ENCODE measurements around the gene LYPLAL1. TPM values are rescaled to one million over a fixed set of nuclear protein-coding genes. Genes with fewer than 3 reads are reported as not detected.
A peak's percentile ranks its signal among the peaks of the same experiment; 100 is the strongest.

The LYPLAL1 gene
- total RNA-seq, 1 experiment from 2014 or later: 21.3 TPM

DNA sequence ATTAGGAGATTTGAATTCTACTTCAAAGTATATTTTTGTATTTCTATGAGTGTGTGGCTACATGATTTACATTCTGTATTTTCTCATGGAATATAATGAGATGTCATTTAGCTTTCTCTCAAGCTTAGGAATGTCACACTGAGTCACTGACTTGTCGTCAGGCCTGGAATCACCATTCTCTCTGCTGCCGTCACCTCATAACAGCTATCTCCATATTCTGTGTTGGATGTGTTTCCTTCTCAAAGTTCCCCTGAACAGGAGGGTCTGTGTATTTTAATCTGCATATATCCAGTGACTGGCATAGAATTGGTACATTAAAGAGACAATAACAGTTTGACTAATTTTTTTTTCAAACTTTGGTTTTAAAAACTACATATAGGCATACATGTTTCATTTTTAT, 35.9 kb downstream of the LYPLAL1 start:
- TF ChIP-seq EZH2 (IDR thresholded peaks at IDR 0.05; ENCODE audit: low read length, unreplicated experiment) (no peak), CTCF (conservative IDR thresholded peaks at IDR 0.05; ENCODE audit: low read depth, low read length) (no peak)
- H3K4me3 ChIP-seq (ENCODE audit: low read length): no peak overlapping the region
- no peaks in the 10 kb centered on the region for H3K9me3 ChIP-seq (ENCODE audit: low read length)
- intact Hi-C loops (cut with micrococcal nuclease): no loop called here
- no peak overlapping the region for H2AFZ ChIP-seq (ENCODE audit: low read length)
- ATAC-seq (peak; percentile 48), DNase-seq (peak; percentile 23)
- no peaks in the 10 kb centered on the region for H3K27me3 ChIP-seq (ENCODE audit: low read length)
- H3K79me2 ChIP-seq (ENCODE audit: low read length): no peaks in the 10 kb centered on the region
- ChIA-PET CTCF (interaction anchor here (0.7 kb wide), 2 partner anchors 30 to 358 kb away, joined by 3 read pairs; no protein-coding TSS in a partner anchor), POLR2A (ENCODE audit: unreplicated experiment) (interaction anchor here (0.6 kb wide), 1 partner anchor 70 kb away, joined by 8 read pairs; no protein-coding TSS in a partner anchor)
- H3K4me1 ChIP-seq (ENCODE audit: insufficient read depth, low read length): peaks cover 16% of the 10 kb centered on the region
- peak overlapping the region; percentile 3 for H3K27ac ChIP-seq (ENCODE audit: low read length)
- H3K36me3 ChIP-seq (ENCODE audit: low read depth, low read length): peaks cover 13% of the 10 kb centered on the region
- no TSS peak for BruUV-seq (replicated peaks)
- H4K20me1 ChIP-seq (ENCODE audit: low read length): no peaks in the 10 kb centered on the region; the same call in 1 of the 2 replicates
- peak overlapping the region; percentile 41 for H3K4me2 ChIP-seq (ENCODE audit: low read length)
- peaks cover 3% of the 10 kb centered on the region for H3F3A ChIP-seq (ENCODE audit: low read length, unreplicated experiment)
- H3K9me2 ChIP-seq (replicated peaks; ENCODE audit: low read length): no peaks in the 10 kb centered on the region
- H3K9ac ChIP-seq (ENCODE audit: low read length): 0 out of 2 replicates have a peak overlapping the region, but pooled peaks have one; percentile 2

- H3K27ac ChIP-seq (ENCODE audit: low read length): peak overlapping the region; percentile 3
- H3K4me2 ChIP-seq (ENCODE audit: low read length): peak overlapping the region; percentile 41
- no peak overlapping the region for H2AFZ ChIP-seq (ENCODE audit: low read length)
- no peaks in the 10 kb centered on the region for H3K79me2 ChIP-seq (ENCODE audit: low read length)
- H4K20me1 ChIP-seq (ENCODE audit: low read length): no peaks in the 10 kb centered on the region; the same call in 1 of the 2 replicates
- H3F3A ChIP-seq (ENCODE audit: low read length, unreplicated experiment): peaks cover 3% of the 10 kb centered on the region
- DNase-seq (peak; percentile 80), ATAC-seq (peak; percentile 99)
- intact Hi-C loops (cut with micrococcal nuclease): no loop called here
- H3K4me1 ChIP-seq (ENCODE audit: insufficient read depth, low read length): peaks cover 16% of the 10 kb centered on the region
- BruUV-seq (replicated peaks): no TSS peak
- H3K36me3 ChIP-seq (ENCODE audit: low read depth, low read length): peaks cover 13% of the 10 kb centered on the region
- H3K9me2 ChIP-seq (replicated peaks; ENCODE audit: low read length): no peaks in the 10 kb centered on the region
- TF ChIP-seq CTCF (conservative IDR thresholded peaks at IDR 0.05; ENCODE audit: low read depth, low read length) (no peak), EZH2phosphoT487 (IDR thresholded peaks at IDR 0.05; ENCODE audit: borderline replicate concordance, low read length) (no peak), EZH2 (IDR thresholded peaks at IDR 0.05; ENCODE audit: low read length, unreplicated experiment) (no peak)
- H3K9me3 ChIP-seq (ENCODE audit: low read length): no peaks in the 10 kb centered on the region
- H3K4me3 ChIP-seq (ENCODE audit: low read length): no peak overlapping the region
- CTCF ChIA-PET: interaction anchor here (0.7 kb wide), 2 partner anchors 29 to 358 kb away, joined by 3 read pairs; no protein-coding TSS in a partner anchor
- H3K9ac ChIP-seq (ENCODE audit: low read length): 0 out of 2 replicates have a peak overlapping the region, but pooled peaks have one; percentile 2
- no peaks in the 10 kb centered on the region for H3K27me3 ChIP-seq (ENCODE audit: low read length)
- POLR2A ChIA-PET (ENCODE audit: unreplicated experiment): no interaction called here
These were observed 36.4 kb downstream of the LYPLAL1 start for GRCh38 chr1:219210067-219210466.

GRCh38 chr1:219215477-219215876, 41.8 kb downstream of the LYPLAL1 start:
- H3K79me2 ChIP-seq (ENCODE audit: low read length): no peaks in the 10 kb centered on the region
- peaks cover 5% of the 10 kb centered on the region for H3K4me1 ChIP-seq (ENCODE audit: insufficient read depth, low read length)
- H3K27ac ChIP-seq (ENCODE audit: low read length): no peak overlapping the region
- no peaks in the 10 kb centered on the region for H3F3A ChIP-seq (ENCODE audit: low read length, unreplicated experiment)
- H4K20me1 ChIP-seq (ENCODE audit: low read length): no peaks in the 10 kb centered on the region
- no TSS peak for BruUV-seq (replicated peaks)
- intact Hi-C loops (cut with micrococcal nuclease): no loop called here
- H3K9me2 ChIP-seq (replicated peaks; ENCODE audit: low read length): no peaks in the 10 kb centered on the region
- H3K4me2 ChIP-seq (ENCODE audit: low read length): no peak overlapping the region
- H2AFZ ChIP-seq (ENCODE audit: low read length): no peak overlapping the region
- TF ChIP-seq CTCF (conservative IDR thresholded peaks at IDR 0.05; ENCODE audit: low read depth, low read length) (no peak), EZH2phosphoT487 (IDR thresholded peaks at IDR 0.05; ENCODE audit: borderline replicate concordance, low read length) (no peak), EZH2 (IDR thresholded peaks at IDR 0.05; ENCODE audit: low read length, unreplicated experiment) (no peak)
- H3K27me3 ChIP-seq (ENCODE audit: low read length): no peaks in the 10 kb centered on the region
- no peak for DNase-seq
- H3K36me3 ChIP-seq (ENCODE audit: low read depth, low read length): peaks cover 16% of the 10 kb centered on the region
- H3K9ac ChIP-seq (ENCODE audit: low read length): no peak overlapping the region
- no peaks in the 10 kb centered on the region for H3K9me3 ChIP-seq (ENCODE audit: low read length)
- ChIA-PET POLR2A (ENCODE audit: unreplicated experiment) (no interaction called here), CTCF (no interaction called here)
- no peak for ATAC-seq
- no peak overlapping the region for H3K4me3 ChIP-seq (ENCODE audit: low read length)

Measured in PC-3 (cell line).